ENCODE data around the gene GRK6.
"Not testable (repeated sequence)": the region's sequence is repeated elsewhere in the genome, so short reads cannot be mapped to it uniquely, and the experiment has no call there.

The GRK6 gene

GRCh38 chr5:177414481-177414880 is 12.0 kb upstream of the GRK6 start:
- TF ChIP-seq CTCF (IDR thresholded peaks at IDR 0.05), result no peak
- H3K27ac ChIP-seq, result no peak overlapping the region
- peaks cover 64 to 68% of the 10 kb centered on the region in 2 experiments for H3K4me1 ChIP-seq (ENCODE audit: control insufficient read depth in 1 of 2, insufficient read depth in 1 of 2, low read depth in 1 of 2, low read length in 1 of 2)
- H3K4me3 ChIP-seq (ENCODE audit: low read depth in 1 of 2, low read length in 1 of 2), result no peak overlapping the region
- H3K36me3 ChIP-seq, result no peaks in the 10 kb centered on the region
- no peaks in the 10 kb centered on the region for H3K27me3 ChIP-seq
- no peaks in the 10 kb centered on the region for H3K9me3 ChIP-seq

- Histone ChIP-seq H3K27ac (peak overlapping the region; percentile 87), H3K4me1 (ENCODE audit: control insufficient read depth in 1 of 2, insufficient read depth in 1 of 2, low read depth in 1 of 2, low read length in 1 of 2) (peaks cover 73 to 76% of the 10 kb centered on the region in 2 experiments)
- H3K36me3 ChIP-seq, result not testable (repeated sequence)
Observed at GRCh38 chr5:177417081-177417480, 9.4 kb upstream of the GRK6 start.

GRCh38 chr5:177419046-177419445 is 7.4 kb upstream of the GRK6 start:
- H3K36me3 ChIP-seq, result no peaks in the 10 kb centered on the region

More at GRCh38 chr5:177417081-177417480, 9.4 kb upstream of the GRK6 start:
- H3K27me3 ChIP-seq, H3K9me3 ChIP-seq: not testable (repeated sequence)
- peak overlapping the region in 1 of 2 experiments; percentile 18 for H3K4me3 ChIP-seq (ENCODE audit: low read depth in 1 of 2, low read length in 1 of 2)

GRCh38 chr5:177420472-177420871 is 6.0 kb upstream of the GRK6 start:
- H3K9me3 ChIP-seq; H3K36me3 ChIP-seq; H3K4me3 ChIP-seq (ENCODE audit: low read depth in 1 of 2, low read length in 1 of 2); H3K27me3 ChIP-seq: not testable (repeated sequence)
- peaks cover 67 to 75% of the 10 kb centered on the region in 2 experiments for H3K4me1 ChIP-seq (ENCODE audit: control insufficient read depth in 1 of 2, insufficient read depth in 1 of 2, low read depth in 1 of 2, low read length in 1 of 2)
- peak overlapping the region; percentile 5 for H3K27ac ChIP-seq

More at GRCh38 chr5:177419046-177419445, 7.4 kb upstream of the GRK6 start:
- TF ChIP-seq CTCF (IDR thresholded peaks at IDR 0.05), result no peak
- Histone ChIP-seq H3K27ac (peak overlapping the region; percentile 77), H3K9me3 (no peaks in the 10 kb centered on the region), H3K4me1 (ENCODE audit: control insufficient read depth in 1 of 2, insufficient read depth in 1 of 2, low read depth in 1 of 2, low read length in 1 of 2) (peaks cover 66 to 69% of the 10 kb centered on the region in 2 experiments), H3K4me3 (ENCODE audit: low read depth in 1 of 2, low read length in 1 of 2) (no peak overlapping the region), H3K27me3 (no peaks in the 10 kb centered on the region)

- no peak for TF ChIP-seq CTCF (IDR thresholded peaks at IDR 0.05)
Observed at GRCh38 chr5:177421062-177421798, 5.2 kb upstream of the GRK6 start.

GRCh38 chr5:177423671-177424070 is 2.8 kb upstream of the GRK6 start:
- no peak for TF ChIP-seq CTCF (IDR thresholded peaks at IDR 0.05)
- peaks cover 53 to 65% of the 10 kb centered on the region in 2 experiments for H3K4me1 ChIP-seq (ENCODE audit: control insufficient read depth in 1 of 2, insufficient read depth in 1 of 2, low read depth in 1 of 2, low read length in 1 of 2)

More at GRCh38 chr5:177421062-177421798, 5.2 kb upstream of the GRK6 start:
- H3K36me3 ChIP-seq, result no peaks in the 10 kb centered on the region
- no peaks in the 10 kb centered on the region for H3K9me3 ChIP-seq
- H3K4me3 ChIP-seq (ENCODE audit: low read depth in 1 of 2, low read length in 1 of 2), result no peak overlapping the region
- no peaks in the 10 kb centered on the region for H3K27me3 ChIP-seq
- H3K4me1 ChIP-seq (ENCODE audit: control insufficient read depth in 1 of 2, insufficient read depth in 1 of 2, low read depth in 1 of 2, low read length in 1 of 2), result peaks cover 64 to 71% of the 10 kb centered on the region in 2 experiments
- H3K27ac ChIP-seq, result peak overlapping the region; percentile 38

More at GRCh38 chr5:177423671-177424070, 2.8 kb upstream of the GRK6 start:
- H3K27ac ChIP-seq, result no peak overlapping the region
- H3K9me3 ChIP-seq, result no peaks in the 10 kb centered on the region
- no peak overlapping the region for H3K4me3 ChIP-seq (ENCODE audit: low read depth in 1 of 2, low read length in 1 of 2)
- no peaks in the 10 kb centered on the region for H3K27me3 ChIP-seq
- H3K36me3 ChIP-seq, result peaks cover 5% of the 10 kb centered on the region

Measured in neutrophil (primary cell).